BE2C (cell line): ENCODE data around the gene ASCC2.
"Not testable (repeated sequence)": the region's sequence is repeated elsewhere in the genome, so short reads cannot be mapped to it uniquely, and the experiment has no call there.

Experiments used
- DNase-seq: peaks from one replicate; pipeline ENCODE4 v3.0.0-alpha.2; 2020
- H3K27me3 ChIP-seq: fragments of 250-450 bp; sonication (Bioruptor Pico); 2 replicates; pipeline ENCODE4 v1.5.1; 2020; ENCODE audit warnings: mild to moderate bottlenecking
- H3K36me3 ChIP-seq: fragments of 250-450 bp; sonication (Bioruptor Pico); 2 replicates; pipeline ENCODE4 v1.5.1; 2020; ENCODE audit warnings: mild to moderate bottlenecking
- H3K4me1 ChIP-seq: fragments of 250-450 bp; sonication (Bioruptor Pico); 2 replicates; pipeline ENCODE4 v1.5.1; 2020
- H3K4me3 ChIP-seq: 2 replicates; pipeline ENCODE4 v1.5.1; 2011; ENCODE audit warnings: low read depth, low read length
- H3K9me3 ChIP-seq: fragments of 250-450 bp; sonication (Bioruptor Pico); 2 replicates; pipeline ENCODE4 v1.5.1; 2020
- CTCF ChIP-seq: IDR thresholded peaks from 2 replicates; pipeline ENCODE4 v1.5.1; 2012; ENCODE audit warnings: mild to moderate bottlenecking, low read depth, low read length

Gene ASCC2

GRCh38 chr22:29758959-29759358 is 79.1 kb downstream of the ASCC2 start:
- TF ChIP-seq CTCF = no peak
- Histone ChIP-seq H3K27me3 (no peaks in the 10 kb centered on the region), H3K4me3 (no peak overlapping the region), H3K36me3 (no peaks in the 10 kb centered on the region), H3K9me3 (no peaks in the 10 kb centered on the region), H3K4me1 (no peaks in the 10 kb centered on the region; the same call in 1 of the 2 replicates)
- no peak for DNase-seq

- Histone ChIP-seq H3K36me3 (no peaks in the 10 kb centered on the region), H3K4me1 (no peaks in the 10 kb centered on the region; the same call in 1 of the 2 replicates), H3K9me3 (no peaks in the 10 kb centered on the region), H3K27me3 (no peaks in the 10 kb centered on the region), H3K4me3 (no peak overlapping the region)
- no peak for DNase-seq
- TF ChIP-seq CTCF = no peak
These were observed 79.9 kb downstream of the ASCC2 start for GRCh38 chr22:29758068-29758622.

- Histone ChIP-seq H3K9me3 (no peaks in the 10 kb centered on the region), H3K27me3 (no peaks in the 10 kb centered on the region), H3K4me1 (no peaks in the 10 kb centered on the region; the same call in 1 of the 2 replicates), H3K36me3 (no peaks in the 10 kb centered on the region), H3K4me3 (no peak overlapping the region)
- DNase-seq = no peak
- TF ChIP-seq CTCF = no peak
These were observed 81.0 kb downstream of the ASCC2 start for GRCh38 chr22:29757096-29757495.

- Histone ChIP-seq H3K27me3 (no peaks in the 10 kb centered on the region), H3K36me3 (no peaks in the 10 kb centered on the region), H3K4me1 (no peaks in the 10 kb centered on the region; the same call in 1 of the 2 replicates), H3K4me3 (no peak overlapping the region), H3K9me3 (no peaks in the 10 kb centered on the region)
- TF ChIP-seq CTCF = no peak
- DNase-seq = no peak
These were observed 81.7 kb downstream of the ASCC2 start for GRCh38 chr22:29756341-29756740.

GRCh38 chr22:29755889-29756288 is 82.2 kb downstream of the ASCC2 start:
- TF ChIP-seq CTCF = no peak
- DNase-seq = no peak
- no peak overlapping the region for H3K4me3 ChIP-seq
- no peaks in the 10 kb centered on the region; the same call in 1 of the 2 replicates for H3K4me1 ChIP-seq
- no peaks in the 10 kb centered on the region for H3K9me3 ChIP-seq
- H3K36me3 ChIP-seq = no peaks in the 10 kb centered on the region
- no peaks in the 10 kb centered on the region for H3K27me3 ChIP-seq

GRCh38 chr22:29754658-29755395 is 83.2 kb downstream of the ASCC2 start:
- H3K36me3 ChIP-seq = not testable (repeated sequence)

More at GRCh38 chr22:29754658-29755395, 83.2 kb downstream of the ASCC2 start:
- not testable (repeated sequence) for H3K4me1 ChIP-seq, H3K4me3 ChIP-seq, H3K27me3 ChIP-seq, DNase-seq, H3K9me3 ChIP-seq
